Peyer's patch (tissue), 4 donors: Measurements from ENCODE around the gene PIAS1. TPM values are rescaled to one million over a fixed set of nuclear protein-coding genes. Genes with fewer than 3 reads are reported as not detected.
"Not testable (repeated sequence)": the region's sequence is repeated elsewhere in the genome, so short reads cannot be mapped to it uniquely, and the experiment has no call there.

Source experiments
- DNase-seq, 3 donors: peaks; one replicate each; pipeline ENCODE4 v3.0.0-alpha.2; 2017 to 2019
- H3K27ac ChIP-seq, 4 donors: fragments of 200-600 bp; sonication (generic); one replicate each; pipeline ENCODE4 v1.5.1; 2016 to 2019
- H3K27me3 ChIP-seq, 2 donors: fragments of 200-600 bp; sonication (generic); one replicate each; pipeline ENCODE4 v1.5.1; 2019
- H3K36me3 ChIP-seq, 3 donors: fragments of 200-600 bp; sonication (generic); one replicate each; pipeline ENCODE4 v1.5.1; 2016 to 2019
- H3K4me1 ChIP-seq, 4 donors: fragments of 200-600 bp; sonication (generic); one replicate each; pipeline ENCODE4 v1.5.1; 2016 to 2019
- H3K4me3 ChIP-seq, 4 donors: fragments of 200-600 bp; sonication (generic); 1 replicate in 3 of 4; 2 replicates in 1 of 4; pipeline ENCODE4 v1.5.1; 2016 to 2019; ENCODE audit warnings: mild to moderate bottlenecking in 1 of 4
- H3K9me3 ChIP-seq, 4 donors: fragments of 200-600 bp; sonication (generic); one replicate each; pipeline ENCODE4 v1.5.1; 2016 to 2019; ENCODE audit warnings: mild to moderate bottlenecking in 1 of 4
- CTCF ChIP-seq, 6 experiments: fragments of 450-650 bp in 4 of 6; fragments of 200-600 bp in 2 of 6; sonication (generic) in 1 of 6; IDR thresholded peaks; one replicate each; pipeline ENCODE4 v1.5.1; 2017 to 2019; ENCODE audit warnings: antibody characterized with exemption in 6 of 6, mild to moderate bottlenecking in 3 of 6, moderate library complexity in 1 of 6
- POLR2A ChIP-seq, 2 donors: fragments of 450-650 bp; IDR thresholded peaks; one replicate each; pipeline ENCODE4 v1.5.1; 2017; ENCODE audit warnings: antibody characterized with exemption in 2 of 2, mild to moderate bottlenecking in 2 of 2, moderate library complexity in 2 of 2
- total RNA-seq, 4 donors: library from RNA; depleted of rRNA; stranded (reverse); fragments of >200 nt; gene quantifications; one replicate each; pipeline ENCODE4 v1.1.0, GENCODE V29; 2016

The PIAS1 gene
- 10 to 100 TPM; 71.1 to 95.7 (median 81.0) TPM for total RNA-seq

GRCh38 chr15:68053701-68054627 is at the start of gene PIAS1:
Gene PIAS1, plus strand, starts transcription at chr15:68054315. Its CDS starts 12 bp downstream, at chr15:68054327.
- Histone ChIP-seq H3K9me3 (no peaks in the 10 kb centered on the region), H3K36me3 (no peaks in the 10 kb centered on the region), H3K27ac (peak within 1 kb of the TSS; percentile 88 to 98 (median 92)), H3K27me3 (no peaks in the 10 kb centered on the region), H3K4me1 (peaks cover 0 to 30% (median 4%) of the 10 kb centered on the region in 4 donors), H3K4me3 (peak within 1 kb of the TSS; percentile 79 to 100 (median 86))
- TF ChIP-seq POLR2A (IDR thresholded peaks at IDR 0.05) (peak; percentile 93 to 95), CTCF (IDR thresholded peaks at IDR 0.05) (peak in 3 of 6 experiments; percentile 13 to 18 (median 13))
- peak; percentile 94 to 97 (median 97) for DNase-seq

- peak overlapping the region in 1 of 4 donors; percentile 41 for H3K27ac ChIP-seq
- not testable (repeated sequence) for H3K4me1 ChIP-seq, H3K9me3 ChIP-seq, H3K36me3 ChIP-seq, DNase-seq, H3K27me3 ChIP-seq, H3K4me3 ChIP-seq
Measured at GRCh38 chr15:68007642-68008041, 46.5 kb upstream of the PIAS1 start.

- DNase-seq = no peak
- Histone ChIP-seq H3K9me3 (no peaks in the 10 kb centered on the region), H3K4me3 (no peak overlapping the region), H3K36me3 (no peaks in the 10 kb centered on the region), H3K27me3 (no peaks in the 10 kb centered on the region), H3K4me1 (peaks cover 0 to 6% (median 0%) of the 10 kb centered on the region in 4 donors), H3K27ac (no peak overlapping the region)
- TF ChIP-seq POLR2A (IDR thresholded peaks at IDR 0.05) (no peak), CTCF (IDR thresholded peaks at IDR 0.05) (no peak)
Measured at GRCh38 chr15:68010361-68011153, 43.6 kb upstream of the PIAS1 start.

- peak in 1 of 3 donors; percentile 69 for DNase-seq
- peak overlapping the region in 2 of 4 donors; percentile 9 to 68 for H3K27ac ChIP-seq
Measured at GRCh38 chr15:68012911-68013310, 41.2 kb upstream of the PIAS1 start.

GRCh38 chr15:68014219-68014618 is 39.9 kb upstream of the PIAS1 start:
- H3K36me3 ChIP-seq = no peaks in the 10 kb centered on the region
- H3K9me3 ChIP-seq = no peaks in the 10 kb centered on the region
- no peak overlapping the region for H3K27ac ChIP-seq
- DNase-seq = no peak
- H3K4me3 ChIP-seq = no peak overlapping the region
- TF ChIP-seq CTCF (IDR thresholded peaks at IDR 0.05) (no peak), POLR2A (IDR thresholded peaks at IDR 0.05) (no peak)
- H3K27me3 ChIP-seq = no peaks in the 10 kb centered on the region
- H3K4me1 ChIP-seq = peaks cover 0 to 6% (median 0%) of the 10 kb centered on the region in 4 donors

More at GRCh38 chr15:68012911-68013310, 41.2 kb upstream of the PIAS1 start:
- TF ChIP-seq CTCF (IDR thresholded peaks at IDR 0.05) = peak in 3 of 6 experiments; percentile 38 to 45 (median 41)
- TF ChIP-seq POLR2A (IDR thresholded peaks at IDR 0.05) = peak in 1 of 2 donors; percentile 35
- Histone ChIP-seq H3K4me1 (peaks cover 0 to 6% (median 0%) of the 10 kb centered on the region in 4 donors), H3K4me3 (no peak overlapping the region), H3K36me3 (no peaks in the 10 kb centered on the region), H3K27me3 (no peaks in the 10 kb centered on the region), H3K9me3 (no peaks in the 10 kb centered on the region)
